ENCODE data around the gene ZNF516.

DNA sequence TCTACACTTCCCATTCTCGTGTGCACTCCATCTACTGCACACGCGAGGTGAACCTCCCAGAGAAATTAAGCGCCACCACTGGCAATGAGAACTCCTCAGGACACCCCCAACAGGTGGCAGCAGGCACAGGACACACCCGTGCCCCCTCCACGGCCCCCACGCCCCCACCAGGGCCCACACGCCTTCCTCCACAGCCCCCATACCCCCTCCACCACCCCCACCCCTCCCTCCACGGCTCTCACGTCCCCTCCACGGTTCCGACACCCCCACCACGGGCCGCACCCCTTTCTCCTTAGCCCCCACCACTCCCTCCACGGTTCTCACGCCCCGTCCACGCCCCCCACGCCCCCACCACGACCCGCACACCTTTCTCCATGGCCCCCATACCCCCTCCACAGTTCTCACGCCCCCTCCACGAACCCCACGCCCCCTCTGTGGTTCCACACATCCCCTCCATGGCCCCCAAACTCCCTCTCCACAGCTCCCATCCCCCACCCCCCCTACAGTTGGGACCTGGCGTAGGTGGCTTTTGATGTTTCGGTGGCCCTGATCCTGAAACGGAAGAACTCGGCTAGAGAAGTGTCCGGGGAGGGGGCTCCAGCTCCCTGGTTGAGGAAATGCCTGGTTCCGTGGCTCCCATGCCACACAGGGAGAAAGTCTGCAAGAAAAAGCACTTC lies 110.8 kb downstream of the ZNF516 start:
- TF ChIP-seq, protein P1, sequence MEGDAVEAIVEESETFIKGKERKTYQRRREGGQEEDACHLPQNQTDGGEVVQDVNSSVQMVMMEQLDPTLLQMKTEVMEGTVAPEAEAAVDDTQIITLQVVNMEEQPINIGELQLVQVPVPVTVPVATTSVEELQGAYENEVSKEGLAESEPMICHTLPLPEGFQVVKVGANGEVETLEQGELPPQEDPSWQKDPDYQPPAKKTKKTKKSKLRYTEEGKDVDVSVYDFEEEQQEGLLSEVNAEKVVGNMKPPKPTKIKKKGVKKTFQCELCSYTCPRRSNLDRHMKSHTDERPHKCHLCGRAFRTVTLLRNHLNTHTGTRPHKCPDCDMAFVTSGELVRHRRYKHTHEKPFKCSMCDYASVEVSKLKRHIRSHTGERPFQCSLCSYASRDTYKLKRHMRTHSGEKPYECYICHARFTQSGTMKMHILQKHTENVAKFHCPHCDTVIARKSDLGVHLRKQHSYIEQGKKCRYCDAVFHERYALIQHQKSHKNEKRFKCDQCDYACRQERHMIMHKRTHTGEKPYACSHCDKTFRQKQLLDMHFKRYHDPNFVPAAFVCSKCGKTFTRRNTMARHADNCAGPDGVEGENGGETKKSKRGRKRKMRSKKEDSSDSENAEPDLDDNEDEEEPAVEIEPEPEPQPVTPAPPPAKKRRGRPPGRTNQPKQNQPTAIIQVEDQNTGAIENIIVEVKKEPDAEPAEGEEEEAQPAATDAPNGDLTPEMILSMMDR (IDR thresholded peaks at IDR 0.05; ENCODE audit: insufficient read depth, low read length) = no peak
- TF ChIP-seq POLR2AphosphoS5 (IDR thresholded peaks at IDR 0.05; ENCODE audit: low read depth) (no peak), SPI1 (IDR thresholded peaks at IDR 0.05; ENCODE audit: borderline replicate concordance, low read depth) (no peak), GABPA (IDR thresholded peaks at IDR 0.05; ENCODE audit: low read depth) (no peak)
- TF ChIP-seq, protein P2, sequence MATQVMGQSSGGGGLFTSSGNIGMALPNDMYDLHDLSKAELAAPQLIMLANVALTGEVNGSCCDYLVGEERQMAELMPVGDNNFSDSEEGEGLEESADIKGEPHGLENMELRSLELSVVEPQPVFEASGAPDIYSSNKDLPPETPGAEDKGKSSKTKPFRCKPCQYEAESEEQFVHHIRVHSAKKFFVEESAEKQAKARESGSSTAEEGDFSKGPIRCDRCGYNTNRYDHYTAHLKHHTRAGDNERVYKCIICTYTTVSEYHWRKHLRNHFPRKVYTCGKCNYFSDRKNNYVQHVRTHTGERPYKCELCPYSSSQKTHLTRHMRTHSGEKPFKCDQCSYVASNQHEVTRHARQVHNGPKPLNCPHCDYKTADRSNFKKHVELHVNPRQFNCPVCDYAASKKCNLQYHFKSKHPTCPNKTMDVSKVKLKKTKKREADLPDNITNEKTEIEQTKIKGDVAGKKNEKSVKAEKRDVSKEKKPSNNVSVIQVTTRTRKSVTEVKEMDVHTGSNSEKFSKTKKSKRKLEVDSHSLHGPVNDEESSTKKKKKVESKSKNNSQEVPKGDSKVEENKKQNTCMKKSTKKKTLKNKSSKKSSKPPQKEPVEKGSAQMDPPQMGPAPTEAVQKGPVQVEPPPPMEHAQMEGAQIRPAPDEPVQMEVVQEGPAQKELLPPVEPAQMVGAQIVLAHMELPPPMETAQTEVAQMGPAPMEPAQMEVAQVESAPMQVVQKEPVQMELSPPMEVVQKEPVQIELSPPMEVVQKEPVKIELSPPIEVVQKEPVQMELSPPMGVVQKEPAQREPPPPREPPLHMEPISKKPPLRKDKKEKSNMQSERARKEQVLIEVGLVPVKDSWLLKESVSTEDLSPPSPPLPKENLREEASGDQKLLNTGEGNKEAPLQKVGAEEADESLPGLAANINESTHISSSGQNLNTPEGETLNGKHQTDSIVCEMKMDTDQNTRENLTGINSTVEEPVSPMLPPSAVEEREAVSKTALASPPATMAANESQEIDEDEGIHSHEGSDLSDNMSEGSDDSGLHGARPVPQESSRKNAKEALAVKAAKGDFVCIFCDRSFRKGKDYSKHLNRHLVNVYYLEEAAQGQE (IDR thresholded peaks at IDR 0.05; ENCODE audit: insufficient replicate concordance, low read depth) = no peak
